GM23248 (cell line): ENCODE data around the gene ERGIC2.

Experiments
- EZH2 ChIP-seq: fragments of 200-600 bp; sonication (generic); IDR thresholded peaks from 2 replicates; pipeline ENCODE4 v1.6.1; 2018; ENCODE audit warnings: antibody characterized with exemption, mild to moderate bottlenecking; ENCODE audit not compliant: insufficient read depth, poor library complexity, severe bottlenecking
- EZH2phosphoT487 ChIP-seq: fragments of 200-600 bp; sonication (generic); IDR thresholded peaks from 2 replicates; pipeline ENCODE4 v1.6.1; 2018; ENCODE audit warnings: antibody characterized with exemption, moderate library complexity, mild to moderate bottlenecking, low read depth; ENCODE audit not compliant: insufficient read depth

DNA sequence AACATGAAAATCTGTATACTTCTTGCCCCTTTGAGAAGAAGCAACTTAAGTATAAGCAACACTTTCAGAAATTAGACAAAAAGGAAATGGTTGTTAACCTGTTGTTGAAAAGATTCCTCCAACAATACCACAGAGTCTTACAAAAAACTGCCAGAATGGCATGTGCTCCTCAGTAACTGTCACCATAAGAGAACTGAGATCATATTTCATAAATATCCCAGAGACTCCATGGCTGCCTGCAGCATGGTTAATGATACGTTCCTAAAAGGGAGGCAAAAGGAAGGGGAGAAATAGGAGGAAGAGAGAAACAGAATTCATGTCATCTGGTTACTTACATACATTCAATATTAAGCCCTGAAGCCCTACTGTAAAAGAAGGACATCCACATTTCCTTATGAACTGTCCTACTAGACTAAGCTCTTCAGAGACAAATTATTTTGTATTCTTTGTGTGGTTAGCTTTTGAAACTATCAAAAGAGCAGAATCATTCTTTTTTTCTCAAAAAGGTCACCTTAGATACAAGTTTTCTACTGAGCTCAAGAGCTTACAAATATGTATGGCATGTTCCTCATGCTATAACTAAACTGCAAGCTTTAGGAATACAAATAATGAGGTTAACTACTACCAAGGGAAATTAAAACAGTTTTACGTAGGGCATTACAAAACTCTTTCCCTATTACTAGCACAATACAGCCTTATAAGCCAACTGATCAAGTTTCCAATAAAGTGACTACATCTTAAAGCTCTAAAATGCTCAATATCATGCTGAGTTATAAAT lies 37.8 kb downstream of the ERGIC2 start:
- TF ChIP-seq EZH2 (no peak), EZH2phosphoT487 (no peak)
